Measurements from ENCODE around the gene S100A7A.

The S100A7A gene

DNA sequence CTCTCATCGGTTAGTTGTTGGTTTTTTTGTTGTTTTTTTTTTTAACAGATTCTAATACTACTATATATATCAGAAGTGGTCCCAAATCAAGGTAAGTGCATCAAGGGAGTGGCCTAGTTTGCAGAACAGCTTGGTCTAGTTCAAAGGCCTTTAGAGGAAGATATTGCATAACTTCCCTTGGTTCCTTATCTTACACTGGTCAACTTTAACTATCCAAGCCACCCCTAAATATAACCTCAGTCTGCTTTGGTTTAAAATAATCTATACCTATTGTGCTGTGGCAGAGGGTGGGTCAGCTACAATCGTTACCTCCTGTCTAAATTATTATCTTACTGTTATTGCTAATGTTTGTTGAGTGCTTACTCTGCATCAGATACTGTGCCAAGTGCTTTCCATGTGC lies 47.8 kb upstream of the S100A7A start:
- ChIA-PET POLR2A (no interaction called here), CTCF (interaction anchor here (2.0 kb wide), 1 partner anchor 16 kb away, joined by 4 read pairs; no protein-coding TSS in a partner anchor)
- Histone ChIP-seq H3K4me1 (ENCODE audit: control insufficient read depth, insufficient read depth, low read length) (no peaks in the 10 kb centered on the region), H3K4me3 (ENCODE audit: low read depth, low read length) (no peak overlapping the region), H3K36me3 (ENCODE audit: control insufficient read depth in 2 of 2, insufficient read depth in 1 of 2, low read length in 2 of 2) (no peaks in the 10 kb centered on the region), H3K27ac (ENCODE audit: extremely low read depth, low read depth, low read length) (no peak overlapping the region), H3K9me3 (ENCODE audit: control insufficient read depth, insufficient read depth, low read depth, low read length) (no peaks in the 10 kb centered on the region)
- TF ChIP-seq SALL2 (tag by site-specific recombination; IDR thresholded peaks at IDR 0.05; ENCODE audit: borderline replicate concordance) = no peak
- TF ChIP-seq, protein P1, sequence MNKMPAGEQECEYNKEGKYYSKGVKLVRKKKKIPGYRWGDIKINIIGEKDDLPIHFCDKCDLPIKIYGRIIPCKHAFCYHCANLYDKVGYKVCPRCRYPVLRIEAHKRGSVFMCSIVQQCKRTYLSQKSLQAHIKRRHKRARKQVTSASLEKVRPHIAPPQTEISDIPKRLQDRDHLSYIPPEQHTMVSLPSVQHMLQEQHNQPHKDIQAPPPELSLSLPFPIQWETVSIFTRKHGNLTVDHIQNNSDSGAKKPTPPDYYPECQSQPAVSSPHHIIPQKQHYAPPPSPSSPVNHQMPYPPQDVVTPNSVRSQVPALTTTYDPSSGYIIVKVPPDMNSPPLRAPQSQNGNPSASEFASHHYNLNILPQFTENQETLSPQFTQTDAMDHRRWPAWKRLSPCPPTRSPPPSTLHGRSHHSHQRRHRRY (tag by site-specific recombination; IDR thresholded peaks at IDR 0.05) = no peak
- TF ChIP-seq, protein P2, sequence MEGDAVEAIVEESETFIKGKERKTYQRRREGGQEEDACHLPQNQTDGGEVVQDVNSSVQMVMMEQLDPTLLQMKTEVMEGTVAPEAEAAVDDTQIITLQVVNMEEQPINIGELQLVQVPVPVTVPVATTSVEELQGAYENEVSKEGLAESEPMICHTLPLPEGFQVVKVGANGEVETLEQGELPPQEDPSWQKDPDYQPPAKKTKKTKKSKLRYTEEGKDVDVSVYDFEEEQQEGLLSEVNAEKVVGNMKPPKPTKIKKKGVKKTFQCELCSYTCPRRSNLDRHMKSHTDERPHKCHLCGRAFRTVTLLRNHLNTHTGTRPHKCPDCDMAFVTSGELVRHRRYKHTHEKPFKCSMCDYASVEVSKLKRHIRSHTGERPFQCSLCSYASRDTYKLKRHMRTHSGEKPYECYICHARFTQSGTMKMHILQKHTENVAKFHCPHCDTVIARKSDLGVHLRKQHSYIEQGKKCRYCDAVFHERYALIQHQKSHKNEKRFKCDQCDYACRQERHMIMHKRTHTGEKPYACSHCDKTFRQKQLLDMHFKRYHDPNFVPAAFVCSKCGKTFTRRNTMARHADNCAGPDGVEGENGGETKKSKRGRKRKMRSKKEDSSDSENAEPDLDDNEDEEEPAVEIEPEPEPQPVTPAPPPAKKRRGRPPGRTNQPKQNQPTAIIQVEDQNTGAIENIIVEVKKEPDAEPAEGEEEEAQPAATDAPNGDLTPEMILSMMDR (tag by site-specific recombination; IDR thresholded peaks at IDR 0.05) = no peak

DNA sequence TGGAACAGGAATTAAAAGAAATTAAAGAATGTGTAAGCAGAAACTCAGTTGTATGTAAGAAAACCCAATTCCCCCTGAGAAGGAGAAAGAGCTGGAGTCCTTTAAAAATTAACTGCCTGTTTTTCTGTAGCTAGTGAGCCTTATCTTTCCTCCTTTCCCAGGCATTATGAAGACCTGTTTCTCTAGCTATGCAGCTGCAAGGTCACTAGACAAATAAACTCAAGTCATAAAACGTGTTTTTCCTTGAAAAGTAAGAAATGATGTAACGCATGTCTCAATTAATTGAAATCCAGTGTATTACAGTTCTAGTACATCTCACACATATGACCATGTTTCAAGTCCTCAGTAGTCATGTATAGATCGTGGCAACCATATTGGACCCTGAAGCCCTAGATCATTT lies 46.2 kb upstream of the S100A7A start:
- Histone ChIP-seq H3K4me3 (ENCODE audit: low read depth, low read length) (no peak overlapping the region), H3K4me1 (ENCODE audit: control insufficient read depth, insufficient read depth, low read length) (no peaks in the 10 kb centered on the region)
- CTCF ChIA-PET = no interaction called here

DNA sequence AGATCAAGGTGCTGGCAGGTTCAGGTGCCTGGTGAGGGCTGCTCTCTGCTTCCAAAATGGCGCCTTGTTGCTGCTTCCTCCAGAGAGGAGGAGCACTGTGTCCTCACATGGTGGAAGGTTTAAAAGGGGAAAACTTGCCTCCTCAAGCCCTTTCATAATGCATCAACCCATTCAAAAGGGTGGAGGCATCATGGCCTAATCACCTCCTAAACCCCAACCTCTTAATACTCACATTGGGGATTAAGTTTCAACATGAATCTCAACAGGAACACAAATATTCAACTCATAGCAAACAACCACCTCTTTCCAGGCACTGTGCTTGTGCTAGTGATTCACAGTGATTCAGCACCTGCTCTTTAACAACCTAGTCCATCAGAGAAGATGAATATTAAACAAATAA lies 45.1 kb upstream of the S100A7A start:
- no peak overlapping the region for H3K4me3 ChIP-seq (ENCODE audit: low read depth, low read length)
- no peaks in the 10 kb centered on the region for H3K9me3 ChIP-seq (ENCODE audit: control insufficient read depth, insufficient read depth, low read depth, low read length)
- H3K27ac ChIP-seq (ENCODE audit: extremely low read depth, low read depth, low read length) = no peak overlapping the region
- H3K4me1 ChIP-seq (ENCODE audit: control insufficient read depth, insufficient read depth, low read length) = no peaks in the 10 kb centered on the region
- no peaks in the 10 kb centered on the region for H3K36me3 ChIP-seq (ENCODE audit: control insufficient read depth in 2 of 2, insufficient read depth in 1 of 2, low read length in 2 of 2)
- CTCF ChIA-PET = no interaction called here
- TF ChIP-seq ZNF140 (tag by site-specific recombination; IDR thresholded peaks at IDR 0.05) = no peak
- TF ChIP-seq, protein P3, sequence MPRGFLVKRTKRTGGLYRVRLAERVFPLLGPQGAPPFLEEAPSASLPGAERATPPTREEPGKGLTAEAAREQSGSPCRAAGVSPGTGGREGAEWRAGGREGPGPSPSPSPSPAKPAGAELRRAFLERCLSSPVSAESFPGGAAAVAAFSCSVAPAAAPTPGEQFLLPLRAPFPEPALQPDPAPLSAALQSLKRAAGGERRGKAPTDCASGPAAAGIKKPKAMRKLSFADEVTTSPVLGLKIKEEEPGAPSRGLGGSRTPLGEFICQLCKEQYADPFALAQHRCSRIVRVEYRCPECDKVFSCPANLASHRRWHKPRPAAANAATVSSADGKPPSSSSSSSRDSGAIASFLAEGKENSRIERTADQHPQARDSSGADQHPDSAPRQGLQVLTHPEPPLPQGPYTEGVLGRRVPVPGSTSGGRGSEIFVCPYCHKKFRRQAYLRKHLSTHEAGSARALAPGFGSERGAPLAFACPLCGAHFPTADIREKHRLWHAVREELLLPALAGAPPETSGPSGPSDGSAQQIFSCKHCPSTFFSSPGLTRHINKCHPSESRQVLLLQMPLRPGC (tag by site-specific recombination; IDR thresholded peaks at IDR 0.05) = no peak
- no peak for TF ChIP-seq ZNF776 (tag by site-specific recombination; IDR thresholded peaks at IDR 0.05; ENCODE audit: borderline replicate concordance)
- no peak for TF ChIP-seq ZNF138 (tag by site-specific recombination; IDR thresholded peaks at IDR 0.05; ENCODE audit: borderline replicate concordance)
- no peak for TF ChIP-seq ZNF433 (tag by site-specific recombination; IDR thresholded peaks at IDR 0.05; ENCODE audit: low read depth)
- no peak for TF ChIP-seq BCL11A (tag by site-specific recombination; IDR thresholded peaks at IDR 0.05; ENCODE audit: low read depth)
- no peak for TF ChIP-seq ZNF114 (tag by site-specific recombination; IDR thresholded peaks at IDR 0.05)
- TF ChIP-seq, protein P4, sequence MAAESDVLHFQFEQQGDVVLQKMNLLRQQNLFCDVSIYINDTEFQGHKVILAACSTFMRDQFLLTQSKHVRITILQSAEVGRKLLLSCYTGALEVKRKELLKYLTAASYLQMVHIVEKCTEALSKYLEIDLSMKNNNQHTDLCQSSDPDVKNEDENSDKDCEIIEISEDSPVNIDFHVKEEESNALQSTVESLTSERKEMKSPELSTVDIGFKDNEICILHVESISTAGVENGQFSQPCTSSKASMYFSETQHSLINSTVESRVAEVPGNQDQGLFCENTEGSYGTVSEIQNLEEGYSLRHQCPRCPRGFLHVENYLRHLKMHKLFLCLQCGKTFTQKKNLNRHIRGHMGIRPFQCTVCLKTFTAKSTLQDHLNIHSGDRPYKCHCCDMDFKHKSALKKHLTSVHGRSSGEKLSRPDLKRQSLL (tag by site-specific recombination; IDR thresholded peaks at IDR 0.05) = no peak
- no peak for TF ChIP-seq SCRT2 (tag by site-specific recombination; IDR thresholded peaks at IDR 0.05)
- no peak for TF ChIP-seq ZNF202 (tag by site-specific recombination; IDR thresholded peaks at IDR 0.05; ENCODE audit: borderline replicate concordance)
- no peak for TF ChIP-seq ZNF155 (tag by site-specific recombination; IDR thresholded peaks at IDR 0.05)
- TF ChIP-seq ZNF660 (tag by site-specific recombination; IDR thresholded peaks at IDR 0.05) = no peak
- TF ChIP-seq ZNF416 (tag by site-specific recombination; IDR thresholded peaks at IDR 0.05) = no peak
- no peak for TF ChIP-seq ZNF76 (tag by site-specific recombination; IDR thresholded peaks at IDR 0.05; ENCODE audit: borderline replicate concordance, low read depth)
- POLR2A ChIA-PET = no interaction called here

More for the DNA sequence above, 46.2 kb upstream of the S100A7A start:
- POLR2A ChIA-PET = no interaction called here
- TF ChIP-seq ZNF19 (tag by site-specific recombination; IDR thresholded peaks at IDR 0.05; ENCODE audit: low read depth) (no peak), ZNF837 (tag by site-specific recombination; IDR thresholded peaks at IDR 0.05) (no peak), SCRT2 (tag by site-specific recombination; IDR thresholded peaks at IDR 0.05) (no peak), ZNF623 (tag by site-specific recombination; IDR thresholded peaks at IDR 0.05) (no peak), ZNF354C (tag by site-specific recombination; IDR thresholded peaks at IDR 0.05; ENCODE audit: borderline replicate concordance, low read depth) (no peak), ZNF366 (tag by site-specific recombination; conservative IDR thresholded peaks at IDR 0.05) (no peak), TRIM28 (IDR thresholded peaks at IDR 0.05; ENCODE audit: borderline replicate concordance, low read length) (no peak)
- H3K36me3 ChIP-seq (ENCODE audit: control insufficient read depth in 2 of 2, insufficient read depth in 1 of 2, low read length in 2 of 2) = no peaks in the 10 kb centered on the region
- H3K27ac ChIP-seq (ENCODE audit: extremely low read depth, low read depth, low read length) = no peak overlapping the region
- no peaks in the 10 kb centered on the region for H3K9me3 ChIP-seq (ENCODE audit: control insufficient read depth, insufficient read depth, low read depth, low read length)

Measured in HEK293 (cell line).